H9 (cell line): Measurements from ENCODE around the gene CHST5. TPM values are rescaled to one million over a fixed set of nuclear protein-coding genes. Genes with fewer than 3 reads are reported as not detected.

Source experiments
- DNase-seq: peaks from one replicate; pipeline ENCODE4 v3.0.0-alpha.2; 2017
- H2AFZ ChIP-seq: one replicate; pipeline ENCODE4 v1.6.1; 2013; ENCODE audit warnings: mild to moderate bottlenecking, low read length, control low read depth, moderate library complexity
- H2AK5ac ChIP-seq: 2 replicates; pipeline ENCODE4 v1.6.1; 2013; ENCODE audit warnings: low read length, control low read depth, mixed read lengths; ENCODE audit not compliant: insufficient read length
- H2BK120ac ChIP-seq: one replicate; pipeline ENCODE4 v1.6.1; 2013; ENCODE audit warnings: low read depth, mild to moderate bottlenecking, low read length, control low read depth, inconsistent platforms; ENCODE audit not compliant: poor library complexity, severe bottlenecking
- H2BK12ac ChIP-seq: 2 replicates; pipeline ENCODE4 v1.6.1; 2013; ENCODE audit warnings: low read length, control low read depth, mixed read lengths, low read depth; ENCODE audit not compliant: insufficient read length
- H2BK15ac ChIP-seq: 2 replicates; pipeline ENCODE4 v1.6.1; 2013; ENCODE audit warnings: low read depth, low read length, control low read depth
- H2BK20ac ChIP-seq: one replicate; pipeline ENCODE4 v1.6.1; 2013; ENCODE audit warnings: low read depth, mild to moderate bottlenecking, low read length, control low read depth, inconsistent platforms; ENCODE audit not compliant: poor library complexity, severe bottlenecking
- H2BK5ac ChIP-seq: 2 replicates; pipeline ENCODE4 v1.6.1; 2013; ENCODE audit warnings: low read length, control low read depth, mixed read lengths; ENCODE audit not compliant: insufficient read length
- H3K14ac ChIP-seq: 2 replicates; pipeline ENCODE4 v1.6.1; 2013; ENCODE audit warnings: low read length, control low read depth; ENCODE audit not compliant: insufficient read depth
- H3K18ac ChIP-seq: 2 replicates; pipeline ENCODE4 v1.6.1; 2013; ENCODE audit warnings: low read depth, mild to moderate bottlenecking, mixed read lengths, low read length, control low read depth; ENCODE audit not compliant: insufficient read length
- H3K23ac ChIP-seq: 2 replicates; pipeline ENCODE4 v1.6.1; 2013; ENCODE audit warnings: low read length, control low read depth, mixed read lengths, low read depth; ENCODE audit not compliant: insufficient read length
- H3K23me2 ChIP-seq: 2 replicates; pipeline ENCODE4 v1.6.1; 2013; ENCODE audit warnings: low read depth, mild to moderate bottlenecking, mixed read lengths, low read length, control low read depth; ENCODE audit not compliant: insufficient read length, poor library complexity, severe bottlenecking
- H3K27ac ChIP-seq: 2 replicates; pipeline ENCODE4 v1.5.1; 2013; ENCODE audit warnings: low read length, control low read depth, mixed read lengths, low read depth; ENCODE audit not compliant: insufficient read length
- H3K27me3 ChIP-seq: 2 replicates; pipeline ENCODE4 v1.6.1; 2013; ENCODE audit warnings: low read length, control low read depth, inconsistent platforms; ENCODE audit not compliant: insufficient read depth
- H3K4ac ChIP-seq: 2 replicates; pipeline ENCODE4 v1.6.1; 2013; ENCODE audit warnings: low read depth, mild to moderate bottlenecking, control low read depth, inconsistent platforms, low read length, moderate library complexity
- H3K4me1 ChIP-seq: 2 replicates; pipeline ENCODE4 v1.6.1; 2013; ENCODE audit warnings: low read length, control low read depth, inconsistent platforms; ENCODE audit not compliant: insufficient read depth
- H3K4me2 ChIP-seq: 2 replicates; pipeline ENCODE4 v1.6.1; 2013; ENCODE audit warnings: low read length, control low read depth, mixed read lengths; ENCODE audit not compliant: insufficient read length, insufficient read depth
- H3K56ac ChIP-seq: 2 replicates; pipeline ENCODE4 v1.6.1; 2013; ENCODE audit warnings: low read depth, mild to moderate bottlenecking, mixed read lengths, low read length, control low read depth; ENCODE audit not compliant: insufficient read length
- H3K79me1 ChIP-seq: 2 replicates; pipeline ENCODE4 v1.6.1; 2013; ENCODE audit warnings: low read depth, mild to moderate bottlenecking, moderate library complexity, low read length, control low read depth, inconsistent platforms; ENCODE audit not compliant: insufficient read depth, poor library complexity, severe bottlenecking
- H3K79me2 ChIP-seq: 2 replicates; pipeline ENCODE4 v1.6.1; 2013; ENCODE audit warnings: low read length, control low read depth, inconsistent platforms; ENCODE audit not compliant: insufficient read depth
- H3K9ac ChIP-seq: 2 replicates; pipeline ENCODE4 v1.6.1; 2013; ENCODE audit warnings: low read length, control low read depth, mixed read lengths; ENCODE audit not compliant: insufficient read length; ENCODE audit errors: extremely low read depth
- H3K9me3 ChIP-seq: one replicate; pipeline ENCODE4 v1.6.1; 2013; ENCODE audit warnings: low read depth, low read length, inconsistent platforms; ENCODE audit not compliant: control insufficient read depth
- H3T11ph ChIP-seq: one replicate; pipeline ENCODE4 v1.6.1; 2013; ENCODE audit warnings: mild to moderate bottlenecking, low read length, control low read depth, inconsistent platforms
- H4K20me1 ChIP-seq: one replicate; pipeline ENCODE4 v1.6.1; 2013; ENCODE audit not compliant: control insufficient read depth, insufficient read length, insufficient read depth
- H4K5ac ChIP-seq: 2 replicates; pipeline ENCODE4 v1.6.1; 2013; ENCODE audit warnings: low read depth, mild to moderate bottlenecking, mixed read lengths, low read length, control low read depth; ENCODE audit not compliant: insufficient read length
- H4K8ac ChIP-seq: replicated peaks from 2 replicates; pipeline ENCODE4 v1.6.1; 2013; ENCODE audit warnings: low read length, control low read depth, mixed read lengths, low read depth; ENCODE audit not compliant: insufficient read length
- H4K91ac ChIP-seq: 2 replicates; pipeline ENCODE4 v1.6.1; 2013; ENCODE audit warnings: low read depth, mild to moderate bottlenecking, moderate library complexity, mixed read lengths, low read length, control low read depth; ENCODE audit not compliant: insufficient read length
- H3K27ac Mint-ChIP-seq, 3 experiments: 2 replicates in 2 of 3; 3 replicates in 1 of 3; pipeline ENCODE4 v1.8.0; 2020 to 2021; ENCODE audit warnings: mixed read lengths in 3 of 3, mild to moderate bottlenecking in 1 of 3, moderate library complexity in 1 of 3
- H3K27me3 Mint-ChIP-seq: 2 replicates; pipeline ENCODE4 v1.8.0; 2021; ENCODE audit warnings: low read depth, mild to moderate bottlenecking, moderate library complexity, mixed read lengths
- H3K36me3 Mint-ChIP-seq, 3 experiments: 2 replicates in 2 of 3; 3 replicates in 1 of 3; pipeline ENCODE4 v1.8.0; 2020 to 2021; ENCODE audit warnings: low read depth in 3 of 3, mixed read lengths in 3 of 3; ENCODE audit not compliant: insufficient read depth in 1 of 3
- H3K4me1 Mint-ChIP-seq, 2 experiments: 2 replicates each; pipeline ENCODE4 v1.8.0; 2020; ENCODE audit warnings: mixed read lengths in 2 of 2
- H3K4me3 Mint-ChIP-seq, 2 experiments: 2 replicates in 1 of 2; 3 replicates in 1 of 2; pipeline ENCODE4 v1.8.0; 2020 to 2021; ENCODE audit warnings: mild to moderate bottlenecking in 2 of 2, mixed read lengths in 2 of 2, moderate library complexity in 1 of 2
- H3K9me3 Mint-ChIP-seq, 2 experiments: 2 replicates in 1 of 2; 3 replicates in 1 of 2; pipeline ENCODE4 v1.8.0; 2020; ENCODE audit warnings: mild to moderate bottlenecking in 2 of 2, mixed read lengths in 2 of 2, moderate library complexity in 1 of 2
- CTCF ChIP-seq: fragments of 200-600 bp; sonication (generic); conservative IDR thresholded peaks from 3 replicates; pipeline ENCODE4 v1.8.0; 2021; ENCODE audit warnings: antibody characterized with exemption, mild to moderate bottlenecking
- WGBS: extraction: QIAGEN DNeasy Blood & Tissue Kit; methylation state at CpG from one replicate; pipeline ENCODE4 v1.1.7; 2013; ENCODE audit warnings: missing lambda C conversion rate, low lambda C conversion rate, mixed read lengths; ENCODE audit not compliant: insufficient read length; ENCODE audit errors: extremely low coverage; 5-methylcytosine and 5-hydroxymethylcytosine counted together
- total RNA-seq: library from RNA; stranded (reverse); gene quantifications from 2 replicates; pipeline ENCODE4 v1.2.1, GENCODE V29; 2021

Gene CHST5
- total RNA-seq, 1 experiment from 2014 or later: not detected

- TF ChIP-seq CTCF: no peak
- no peaks in the 10 kb centered on the region for H3K9me3 ChIP-seq
- no peak overlapping the region for H3K4ac ChIP-seq
- H4K91ac ChIP-seq: no peak overlapping the region
- H3K14ac ChIP-seq: no peak overlapping the region
- H3K27ac Mint-ChIP-seq: no peak overlapping the region; a peak in 1 of 7 replicates
- H3K79me2 ChIP-seq: no peaks in the 10 kb centered on the region
- H3K9me3 Mint-ChIP-seq: no peaks in the 10 kb centered on the region; a peak in 1 of 5 replicates
- peaks cover 0 to 15% of the 10 kb centered on the region in 2 experiments; a peak in 2 of 4 replicates for H3K4me1 Mint-ChIP-seq
- H2BK120ac ChIP-seq: no peak overlapping the region
- no peak overlapping the region for H3K56ac ChIP-seq
- no peak overlapping the region for H2BK20ac ChIP-seq
- H3T11ph ChIP-seq: no peak overlapping the region
- peaks cover 14 to 44% (median 44%) of the 10 kb centered on the region in 3 experiments for H3K36me3 Mint-ChIP-seq
- H3K79me1 ChIP-seq: no peaks in the 10 kb centered on the region
- no peak overlapping the region for H2BK5ac ChIP-seq
- H3K4me2 ChIP-seq: no peak overlapping the region
- H4K8ac ChIP-seq: no peak overlapping the region
- no peaks in the 10 kb centered on the region for H3K27me3 Mint-ChIP-seq
- no peak overlapping the region for H4K5ac ChIP-seq
- H3K27ac ChIP-seq: no peak overlapping the region
- H2BK12ac ChIP-seq: no peak overlapping the region
- no peaks in the 10 kb centered on the region for H3K23me2 ChIP-seq
- no peak overlapping the region for H2AFZ ChIP-seq
- no peak for DNase-seq
- no peak overlapping the region for H2BK15ac ChIP-seq
- no peaks in the 10 kb centered on the region for H3K27me3 ChIP-seq
- no peak overlapping the region for H3K9ac ChIP-seq
- H3K4me1 ChIP-seq: no peaks in the 10 kb centered on the region
- no peak overlapping the region for H2AK5ac ChIP-seq
- no peak overlapping the region for H3K4me3 Mint-ChIP-seq
- no peak overlapping the region for H3K23ac ChIP-seq
- WGBS: no CpG with 5 or more reads among the region's 2 CpGs
- no peaks in the 10 kb centered on the region for H4K20me1 ChIP-seq
- no peak overlapping the region for H3K18ac ChIP-seq
Observed at GRCh38 chr16:75483222-75483621, 52.7 kb downstream of the CHST5 start.
